Suppressor macrophage (primary cell): Measurements from ENCODE around the gene TUBB1.

ENCODE experiments used
- DNase-seq, 4 experiments: peaks; one replicate each; pipeline ENCODE4 v3.0.0-alpha.2; 2020 to 2022

The TUBB1 gene

GRCh38 chr20:58990651-58991445, 28.4 kb upstream of the TUBB1 start:
- no peak for DNase-seq

GRCh38 chr20:58991715-58992114, 27.5 kb upstream of the TUBB1 start:
- no peak for DNase-seq

- DNase-seq: no peak
Observed at GRCh38 chr20:58992911-58993310, 26.3 kb upstream of the TUBB1 start.

GRCh38 chr20:58993332-58994248, 25.6 kb upstream of the TUBB1 start:
- no peak for DNase-seq

GRCh38 chr20:58994390-58995159, 24.7 kb upstream of the TUBB1 start:
- peak in 1 of 4 experiments; percentile 4 for DNase-seq

- no peak for DNase-seq
Observed at GRCh38 chr20:58995461-58996225, 23.6 kb upstream of the TUBB1 start.

GRCh38 chr20:58996226-58996611, 23.0 kb upstream of the TUBB1 start:
- no peak for DNase-seq

- no peak for DNase-seq
Observed at GRCh38 chr20:58997141-58997770, 22.0 kb upstream of the TUBB1 start.

GRCh38 chr20:58998656-58999055, 20.6 kb upstream of the TUBB1 start:
- no peak for DNase-seq

- DNase-seq: no peak
Observed at GRCh38 chr20:59000326-59000725, 18.9 kb upstream of the TUBB1 start.

- no peak for DNase-seq
Observed at GRCh38 chr20:59001068-59001448, 18.2 kb upstream of the TUBB1 start.

GRCh38 chr20:59001449-59002171, 17.6 kb upstream of the TUBB1 start:
- peak in 2 of 4 experiments; percentile 31 to 39 for DNase-seq

- no peak for DNase-seq
Observed at GRCh38 chr20:59002388-59002787, 16.8 kb upstream of the TUBB1 start.

GRCh38 chr20:59002874-59003399, 16.3 kb upstream of the TUBB1 start:
- no peak for DNase-seq

- no peak for DNase-seq
Observed at GRCh38 chr20:59003836-59004492, 15.3 kb upstream of the TUBB1 start.

GRCh38 chr20:59004493-59004762, 14.8 kb upstream of the TUBB1 start:
- DNase-seq: peak; percentile 87 to 95 (median 95)

- peak; percentile 84 to 92 (median 92) for DNase-seq
Observed at GRCh38 chr20:59004763-59005522, 14.3 kb upstream of the TUBB1 start.

GRCh38 chr20:59005523-59006166, 13.6 kb upstream of the TUBB1 start:
- no peak for DNase-seq
